Activated CD4-positive, alpha-beta T cell treated with anti-CD3 and anti-CD28 coated beads, Interleukin-2, Interleukin-6, amounts not matched to agents 100 ng/mL and 50 ng/mL, durations not matched to agents 16 hours and 8 hours (primary cell): ENCODE measurements around the gene RBL2.
A peak's percentile ranks its signal among the peaks of the same experiment; 100 is the strongest.
"Not testable (repeated sequence)": the region's sequence is repeated elsewhere in the genome, so short reads cannot be mapped to it uniquely, and the experiment has no call there.

ENCODE experiments used
- DNase-seq: peaks from one replicate; pipeline ENCODE4 v3.0.0-alpha.2; 2020

RBL2 gene, protein sequence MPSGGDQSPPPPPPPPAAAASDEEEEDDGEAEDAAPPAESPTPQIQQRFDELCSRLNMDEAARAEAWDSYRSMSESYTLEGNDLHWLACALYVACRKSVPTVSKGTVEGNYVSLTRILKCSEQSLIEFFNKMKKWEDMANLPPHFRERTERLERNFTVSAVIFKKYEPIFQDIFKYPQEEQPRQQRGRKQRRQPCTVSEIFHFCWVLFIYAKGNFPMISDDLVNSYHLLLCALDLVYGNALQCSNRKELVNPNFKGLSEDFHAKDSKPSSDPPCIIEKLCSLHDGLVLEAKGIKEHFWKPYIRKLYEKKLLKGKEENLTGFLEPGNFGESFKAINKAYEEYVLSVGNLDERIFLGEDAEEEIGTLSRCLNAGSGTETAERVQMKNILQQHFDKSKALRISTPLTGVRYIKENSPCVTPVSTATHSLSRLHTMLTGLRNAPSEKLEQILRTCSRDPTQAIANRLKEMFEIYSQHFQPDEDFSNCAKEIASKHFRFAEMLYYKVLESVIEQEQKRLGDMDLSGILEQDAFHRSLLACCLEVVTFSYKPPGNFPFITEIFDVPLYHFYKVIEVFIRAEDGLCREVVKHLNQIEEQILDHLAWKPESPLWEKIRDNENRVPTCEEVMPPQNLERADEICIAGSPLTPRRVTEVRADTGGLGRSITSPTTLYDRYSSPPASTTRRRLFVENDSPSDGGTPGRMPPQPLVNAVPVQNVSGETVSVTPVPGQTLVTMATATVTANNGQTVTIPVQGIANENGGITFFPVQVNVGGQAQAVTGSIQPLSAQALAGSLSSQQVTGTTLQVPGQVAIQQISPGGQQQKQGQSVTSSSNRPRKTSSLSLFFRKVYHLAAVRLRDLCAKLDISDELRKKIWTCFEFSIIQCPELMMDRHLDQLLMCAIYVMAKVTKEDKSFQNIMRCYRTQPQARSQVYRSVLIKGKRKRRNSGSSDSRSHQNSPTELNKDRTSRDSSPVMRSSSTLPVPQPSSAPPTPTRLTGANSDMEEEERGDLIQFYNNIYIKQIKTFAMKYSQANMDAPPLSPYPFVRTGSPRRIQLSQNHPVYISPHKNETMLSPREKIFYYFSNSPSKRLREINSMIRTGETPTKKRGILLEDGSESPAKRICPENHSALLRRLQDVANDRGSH

DNA sequence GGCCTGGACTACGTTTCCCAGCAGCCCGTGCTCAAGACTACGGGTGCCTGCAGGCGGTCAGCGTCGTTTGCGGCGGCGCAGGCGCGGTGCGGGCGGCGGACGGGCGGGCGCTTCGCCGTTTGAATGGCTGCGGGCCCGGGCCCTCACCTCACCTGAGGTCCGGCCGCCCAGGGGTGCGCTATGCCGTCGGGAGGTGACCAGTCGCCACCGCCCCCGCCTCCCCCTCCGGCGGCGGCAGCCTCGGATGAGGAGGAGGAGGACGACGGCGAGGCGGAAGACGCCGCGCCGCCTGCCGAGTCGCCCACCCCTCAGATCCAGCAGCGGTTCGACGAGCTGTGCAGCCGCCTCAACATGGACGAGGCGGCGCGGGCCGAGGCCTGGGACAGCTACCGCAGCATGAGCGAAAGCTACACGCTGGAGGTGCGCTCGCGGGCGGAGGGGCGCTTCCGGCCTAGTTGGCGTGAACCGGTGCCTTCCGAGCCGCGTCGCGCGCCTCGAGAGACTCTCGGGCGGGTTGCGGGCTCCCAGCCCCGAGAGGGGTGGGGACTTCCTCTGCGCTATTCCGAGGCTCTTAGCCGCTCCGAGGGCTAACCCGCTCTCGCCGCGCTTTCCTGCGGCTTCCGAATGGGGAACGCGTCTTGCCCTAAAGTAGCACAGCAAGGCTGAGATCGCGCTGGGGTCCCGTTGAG is at the start of gene RBL2:
RBL2 (plus strand) TSS at position 95 of the 689 bp plus-strand sequence; CDS start at position 181, 86 bp downstream.
- DNase-seq, result peak; percentile 90

DNA sequence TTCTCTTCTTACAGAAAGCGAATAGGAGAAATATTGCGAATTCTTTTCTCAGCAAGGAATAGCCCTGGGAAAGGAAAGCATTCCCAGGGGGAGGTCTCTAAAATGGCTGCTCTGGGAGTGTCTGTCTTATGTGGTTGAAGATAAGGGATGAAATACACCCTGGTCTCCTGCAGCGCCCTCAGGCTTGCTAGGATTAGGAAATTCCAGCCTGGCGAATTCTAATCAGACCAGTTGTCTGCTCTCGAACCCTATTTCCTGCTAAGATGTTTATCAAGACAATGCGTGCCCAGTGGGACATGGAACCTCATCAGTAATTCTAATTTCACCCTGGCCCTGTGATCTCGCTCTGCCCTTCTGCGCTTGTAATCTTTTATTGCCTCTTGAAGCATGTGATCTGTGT is 49.7 kb upstream of the RBL2 start:
- DNase-seq, result not testable (repeated sequence)

DNA sequence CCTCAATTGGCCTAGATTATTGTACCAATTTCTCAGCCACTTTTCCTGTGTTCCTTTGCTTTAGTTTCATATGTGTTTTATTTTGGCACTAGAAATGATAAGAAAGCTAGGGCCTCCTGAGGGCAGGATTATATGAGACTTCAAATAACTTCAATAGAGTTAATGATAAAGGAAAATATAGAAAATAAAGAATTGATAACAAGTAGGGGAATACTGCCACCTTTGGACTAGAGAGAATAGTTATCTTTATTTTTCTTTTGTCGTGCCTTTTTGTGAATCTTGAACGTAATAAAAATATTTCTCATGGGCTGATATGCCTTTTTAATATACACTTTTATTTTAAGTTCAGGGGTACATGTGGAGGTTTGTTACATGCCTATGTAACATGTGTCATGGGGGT is 29.3 kb upstream of the RBL2 start:
- DNase-seq, result no peak

DNA sequence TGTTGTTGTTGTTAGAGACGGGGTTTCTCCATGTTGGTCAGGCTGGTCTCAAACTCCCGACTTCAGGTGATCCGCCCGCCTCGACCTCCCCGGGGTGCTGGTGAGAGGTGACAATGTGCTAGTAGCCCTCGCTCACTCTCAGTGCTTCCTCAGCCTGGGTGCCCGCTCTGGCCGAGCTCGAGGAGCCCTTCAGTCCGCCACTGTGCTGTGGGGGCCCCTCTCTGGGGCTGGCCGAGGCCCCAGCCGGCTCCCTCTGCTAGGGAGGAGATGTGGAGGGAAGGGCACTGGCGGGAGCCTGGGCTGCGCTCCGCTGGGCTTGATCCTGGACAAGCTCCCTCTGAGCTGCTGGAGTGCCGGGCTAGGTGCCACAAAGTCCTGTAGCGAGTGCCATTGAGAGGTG is 21.7 kb upstream of the RBL2 start:
- no peak for DNase-seq

DNA sequence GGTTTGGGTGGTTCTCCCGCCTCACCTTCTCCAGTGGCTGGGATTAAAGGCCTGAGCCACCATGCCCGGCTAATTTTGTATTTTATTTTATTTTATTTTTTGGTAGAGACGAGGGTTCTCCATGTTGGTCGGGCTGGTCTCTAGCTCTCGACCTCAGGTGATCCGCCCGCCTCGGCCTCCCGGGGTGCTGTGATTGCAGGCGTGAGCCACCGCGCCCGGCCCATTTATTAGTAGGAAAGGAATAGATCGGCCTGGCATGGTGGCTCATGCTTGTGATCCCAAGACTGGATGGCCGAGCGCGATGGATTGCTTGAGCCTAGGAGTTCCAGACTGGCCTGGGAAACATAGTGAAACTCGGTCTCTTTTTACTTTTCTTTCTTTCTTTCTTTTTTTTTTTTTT is 20.4 kb upstream of the RBL2 start:
- no peak for DNase-seq

DNA sequence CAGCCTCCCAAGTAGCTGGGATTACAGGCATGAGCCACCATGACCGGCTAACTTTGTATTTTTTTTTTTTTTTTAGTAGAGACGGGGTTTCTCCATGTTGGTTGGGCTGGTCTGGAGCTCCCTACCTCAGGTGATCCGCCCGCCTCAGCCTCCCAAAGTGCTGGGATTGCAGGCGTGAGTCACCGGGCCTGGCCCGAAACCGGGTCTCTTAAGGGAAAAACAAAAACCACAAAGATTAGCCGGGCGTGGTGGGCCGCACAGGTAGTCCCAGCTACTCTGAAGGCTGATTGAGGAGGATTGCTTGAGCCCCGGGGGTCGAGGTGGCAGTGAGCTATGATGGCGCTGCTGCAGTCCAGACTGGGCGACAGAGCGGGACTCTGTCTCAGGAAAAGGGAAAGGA is 19.9 kb upstream of the RBL2 start:
- DNase-seq, result no peak

DNA sequence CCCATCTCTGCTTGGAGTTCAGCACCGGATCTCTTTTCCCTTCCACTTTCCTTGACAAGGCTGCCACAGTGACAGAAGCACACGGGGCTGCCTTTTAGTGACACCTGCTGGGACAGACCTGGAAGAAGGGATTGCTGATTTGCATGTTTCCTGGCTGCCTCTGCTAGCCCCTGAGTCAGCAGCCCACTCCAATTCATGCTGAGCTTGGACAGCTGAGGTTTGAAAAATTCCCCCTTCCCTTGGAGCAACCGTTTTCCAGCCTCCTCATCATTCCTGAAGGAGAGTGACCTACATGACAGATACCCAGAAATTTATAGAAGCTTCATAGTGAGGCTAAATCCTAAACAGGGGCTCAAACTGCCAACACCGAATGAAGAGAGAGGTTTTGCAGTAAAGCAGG is 18.8 kb upstream of the RBL2 start:
- DNase-seq, result no peak

DNA sequence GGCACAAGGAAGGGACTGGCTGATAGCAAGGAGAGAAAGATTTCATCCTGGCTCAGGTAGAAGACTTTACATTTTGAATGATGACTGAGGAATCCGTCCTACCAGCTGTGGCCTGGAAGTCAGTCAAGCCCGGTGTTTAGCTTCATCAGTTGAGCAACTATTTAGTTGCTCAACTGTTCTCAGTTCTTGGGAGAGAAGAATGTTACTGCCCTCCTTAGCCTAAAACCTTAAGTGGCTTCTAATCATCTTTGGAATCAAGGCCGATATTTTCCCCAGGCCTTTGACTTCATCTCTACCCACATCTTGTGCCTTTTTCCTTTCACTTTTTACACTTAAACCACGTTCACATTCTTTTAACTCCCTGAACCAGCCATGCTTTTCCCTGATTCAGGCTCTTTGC is 17.3 kb upstream of the RBL2 start:
- no peak for DNase-seq

DNA sequence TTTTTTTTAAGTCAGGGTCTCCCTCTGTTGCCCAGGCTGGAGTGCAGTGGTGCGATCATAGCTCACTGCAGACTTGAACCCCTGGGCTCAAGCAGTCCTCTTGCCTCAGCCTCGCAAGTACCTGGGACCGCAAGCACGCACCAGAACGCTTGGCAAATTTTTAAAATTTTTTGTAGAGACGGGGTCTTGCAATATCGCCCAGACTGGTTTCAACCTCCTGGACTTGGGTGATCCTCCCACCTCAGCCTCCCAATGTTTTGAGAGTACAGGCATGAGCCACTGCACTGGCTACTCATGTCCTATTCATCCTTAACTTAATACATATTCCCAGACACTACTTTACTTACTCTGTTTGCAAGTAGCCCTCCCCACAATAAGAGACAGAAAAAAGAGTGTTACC is 16.3 kb upstream of the RBL2 start:
- no peak for DNase-seq

DNA sequence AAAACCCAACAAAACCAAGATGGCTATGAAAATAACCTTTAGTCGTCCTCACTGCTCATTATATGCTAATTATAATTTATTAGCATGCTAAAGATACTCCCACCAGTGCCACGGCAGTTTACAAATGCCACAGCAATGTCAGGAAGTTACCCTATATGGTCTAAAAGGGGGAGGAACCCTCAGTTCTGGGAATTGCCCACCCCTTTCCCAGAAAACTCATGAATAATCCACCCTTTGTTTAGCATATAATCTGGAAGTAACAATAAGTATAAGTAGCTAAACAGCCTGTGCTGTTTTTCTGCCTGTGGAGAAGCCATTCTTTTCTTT is 14.9 kb upstream of the RBL2 start:
- not testable (repeated sequence) for DNase-seq

DNA sequence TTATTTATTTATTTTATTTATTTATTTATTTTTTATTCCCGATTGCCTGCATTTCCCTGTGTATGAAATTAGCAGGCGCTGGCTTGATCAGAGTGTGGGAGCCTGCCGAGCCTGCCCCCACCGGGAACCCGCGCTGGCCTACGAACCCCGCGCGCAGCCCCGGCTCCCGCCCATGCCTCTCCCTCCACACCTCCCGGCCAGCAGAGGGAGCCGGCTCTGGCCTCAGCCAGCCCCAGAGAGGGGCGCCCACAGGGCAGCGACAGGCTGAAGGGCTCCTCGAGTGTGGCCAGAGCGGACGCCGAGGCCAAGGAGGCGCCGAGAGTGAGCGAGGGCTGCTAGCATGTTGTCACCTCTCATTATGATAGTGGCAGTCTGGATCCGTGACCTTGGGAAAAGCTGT is 13.0 kb upstream of the RBL2 start:
- no peak for DNase-seq

DNA sequence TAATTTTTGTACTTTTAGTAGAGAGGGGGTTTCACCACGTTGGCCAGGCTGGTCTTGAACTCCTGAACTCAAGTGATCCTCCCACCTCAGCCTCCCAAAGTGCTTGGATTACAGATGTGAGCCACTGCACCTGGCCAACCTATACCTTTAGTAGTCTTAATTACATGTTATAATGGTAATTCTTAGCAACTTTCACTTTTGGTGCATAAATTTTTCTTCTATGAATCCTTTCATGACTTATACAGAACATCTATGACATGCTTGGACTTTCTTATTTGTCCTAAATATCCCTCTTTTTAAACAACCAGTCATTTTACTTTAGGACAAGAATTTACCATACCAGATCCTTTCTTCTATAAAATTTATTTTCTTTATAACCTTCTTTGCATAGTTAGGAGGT is 10.3 kb upstream of the RBL2 start:
- not testable (repeated sequence) for DNase-seq

DNA sequence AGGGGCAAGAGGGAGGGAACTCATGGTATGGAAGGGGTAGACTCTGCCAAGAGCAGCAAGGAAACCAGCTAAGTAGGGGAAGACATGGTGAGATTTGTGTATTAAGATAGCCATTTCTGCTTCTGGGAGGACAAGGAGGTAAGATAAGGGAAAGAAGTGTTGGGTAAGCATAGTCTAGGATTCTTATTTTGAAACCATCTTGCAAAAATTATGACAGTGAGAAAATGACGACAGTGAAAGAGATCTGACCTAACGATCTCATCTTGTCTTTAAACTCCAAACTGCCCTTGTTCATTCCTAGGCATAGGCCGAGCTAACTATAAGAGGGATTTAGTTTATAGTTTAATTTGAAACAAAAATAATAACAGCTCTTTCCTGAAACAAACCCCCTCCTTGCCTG is 5.6 kb upstream of the RBL2 start:
- DNase-seq, result no peak

DNA sequence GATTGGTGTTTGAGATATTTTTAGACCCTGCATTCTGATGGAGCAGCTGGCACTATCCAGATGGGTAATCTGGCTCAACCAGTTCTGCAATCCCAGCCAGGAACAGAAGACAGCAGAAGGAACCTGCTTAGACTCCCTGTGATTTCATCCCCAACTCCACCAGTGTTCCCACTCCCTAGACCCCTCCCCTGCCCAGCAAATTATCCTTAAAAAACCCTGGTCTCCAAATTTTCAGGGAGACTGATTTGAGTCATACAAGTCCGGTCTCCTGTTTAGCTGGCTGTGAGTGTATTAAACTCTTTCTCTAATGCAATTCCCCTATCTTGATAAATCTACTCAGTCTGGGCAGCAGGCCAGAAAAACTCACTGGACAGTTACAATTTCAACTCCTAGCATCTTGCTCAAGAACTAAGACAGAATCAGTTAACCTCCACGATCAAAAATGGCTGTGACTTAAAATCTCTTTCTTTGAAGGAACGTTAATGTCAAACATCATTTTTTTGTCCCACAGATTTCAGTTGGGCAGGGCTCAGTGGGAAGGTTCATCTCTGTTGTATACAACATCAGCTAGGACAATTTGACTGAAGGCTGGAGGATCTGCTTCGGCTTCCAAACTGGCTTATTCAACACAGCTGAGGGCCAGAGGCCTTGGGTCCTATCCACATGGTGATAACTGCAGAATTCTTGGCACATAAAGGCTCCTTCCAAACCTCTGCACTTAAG is 4.9 kb upstream of the RBL2 start:
- DNase-seq, result no peak

DNA sequence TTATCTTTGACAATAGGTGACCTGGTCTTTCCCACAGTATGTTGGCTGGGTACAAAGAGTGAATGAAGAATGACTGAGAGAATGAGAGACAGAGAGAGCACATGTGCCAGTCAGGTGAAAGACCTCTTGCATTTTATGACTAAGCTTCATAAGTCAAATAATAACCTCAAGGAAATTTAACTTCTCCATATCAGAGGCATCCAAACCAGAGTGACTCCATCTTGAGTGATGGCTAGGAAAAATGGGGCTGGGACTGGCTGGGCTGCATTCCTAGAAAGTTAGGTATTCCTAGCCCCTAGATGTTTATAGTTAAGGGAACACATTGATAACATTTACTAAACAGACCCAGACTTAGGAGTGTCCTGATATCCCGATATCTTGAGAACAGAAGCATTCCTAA is 3.9 kb upstream of the RBL2 start:
- DNase-seq, result no peak

DNA sequence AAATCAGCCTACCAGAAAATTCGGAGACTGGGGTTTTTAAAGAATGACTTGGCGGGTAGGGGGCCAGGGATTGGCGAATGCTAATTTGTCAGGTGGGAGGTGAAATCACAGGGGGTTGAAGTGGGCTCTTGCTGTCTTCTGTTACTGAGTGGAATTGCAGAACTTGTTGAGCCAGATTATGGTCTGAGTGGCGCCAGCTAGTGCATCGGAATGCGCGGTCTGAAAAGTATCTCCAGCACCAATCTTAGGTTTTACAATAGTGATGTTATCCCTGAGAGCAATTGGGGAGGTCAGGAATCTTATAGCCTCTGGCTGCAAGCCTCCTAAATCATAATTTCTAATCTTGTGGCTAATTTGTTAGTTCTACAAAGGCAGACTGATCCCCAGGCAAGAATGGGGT is 762 bp upstream of the RBL2 start:
- no peak for DNase-seq

DNA sequence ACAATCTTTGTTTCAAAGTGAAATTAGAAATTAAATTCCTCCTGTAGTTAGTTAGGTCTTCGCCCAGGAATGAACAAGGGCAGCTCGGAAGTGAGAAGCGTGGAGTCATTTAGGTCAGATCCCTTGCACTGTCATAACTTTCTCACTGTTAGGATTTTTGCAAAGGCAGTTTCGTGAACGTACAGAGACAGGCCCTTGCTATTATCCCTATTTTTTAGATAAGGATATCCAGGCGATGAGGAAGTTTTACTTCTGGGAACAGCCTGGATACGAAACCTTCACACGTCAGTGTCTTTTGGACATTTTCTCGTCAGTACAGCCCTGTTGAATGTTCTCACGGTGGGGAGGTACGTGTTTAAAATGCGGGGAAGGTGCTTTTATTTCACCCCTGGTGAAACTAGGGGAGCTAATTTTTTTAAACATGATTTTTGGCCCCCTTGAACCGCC is 318 bp upstream of the RBL2 start:
- no peak for DNase-seq

DNA sequence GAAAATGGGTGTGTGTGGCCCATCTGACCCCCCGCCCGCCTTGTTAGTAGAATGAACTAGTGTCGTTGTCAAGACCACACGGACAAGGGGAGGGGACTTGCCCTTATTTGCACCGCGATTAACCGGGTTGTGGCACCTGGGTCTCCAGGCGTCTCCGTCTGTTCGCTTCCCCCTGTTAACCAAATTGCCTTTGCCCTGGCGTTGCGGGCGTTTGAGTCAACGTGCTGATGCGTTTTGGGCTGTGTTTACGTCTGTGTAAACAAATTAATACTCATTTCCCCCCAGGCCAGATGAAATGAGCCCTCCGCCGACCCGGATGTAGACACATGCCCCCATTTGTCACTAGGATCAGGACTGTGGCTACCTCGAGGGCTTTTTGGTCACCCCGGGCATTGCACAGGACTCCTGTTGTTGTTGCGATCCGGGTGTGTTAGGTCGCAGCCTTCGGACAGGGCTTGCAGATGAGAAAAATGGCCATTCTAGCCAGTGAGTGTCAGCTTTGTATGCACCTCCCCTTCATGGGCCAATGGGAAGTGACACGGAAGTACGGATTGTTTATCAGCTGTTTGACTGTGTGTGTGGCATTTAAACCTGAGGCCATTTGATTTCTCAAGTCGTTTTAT is 906 bp downstream of the RBL2 start:
- DNase-seq, result peak; percentile 79

DNA sequence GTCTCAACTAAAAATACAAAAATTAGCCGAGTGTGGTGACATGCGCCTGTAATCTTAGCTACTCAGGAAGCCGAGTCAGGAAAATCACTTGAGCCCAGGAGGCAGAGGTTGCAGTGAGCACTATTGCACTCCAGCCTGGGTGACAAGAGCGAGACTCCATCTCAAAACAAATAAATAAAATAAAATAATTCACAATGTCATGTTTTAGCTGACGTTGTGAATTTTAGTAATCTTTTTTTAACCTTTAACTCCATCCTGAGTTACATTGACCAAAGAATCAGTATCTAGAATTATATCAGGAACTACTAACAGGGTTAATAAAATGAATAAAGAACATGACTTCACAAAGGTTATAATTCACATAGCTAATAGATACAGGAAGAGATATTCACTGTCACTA is 5.9 kb downstream of the RBL2 start:
- no peak for DNase-seq

DNA sequence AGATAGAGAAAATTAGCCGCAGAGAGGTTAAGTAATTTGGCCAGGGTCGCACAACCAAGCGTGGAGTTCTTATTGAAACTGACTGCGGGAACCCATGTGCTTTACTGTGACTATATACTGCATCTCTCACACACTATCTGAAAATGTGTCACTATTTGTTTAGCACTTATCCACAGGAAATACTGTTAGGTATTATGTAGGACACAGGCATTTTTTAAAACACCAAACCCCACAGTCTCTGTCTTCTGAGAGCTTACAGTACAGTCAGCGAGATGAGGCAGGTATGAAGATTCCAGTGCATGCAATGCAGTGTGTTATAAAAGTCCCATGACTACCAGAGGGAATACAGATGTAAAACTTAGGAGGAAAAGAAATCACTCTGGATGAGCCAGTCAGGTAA is 11.3 kb downstream of the RBL2 start:
- no peak for DNase-seq

DNA sequence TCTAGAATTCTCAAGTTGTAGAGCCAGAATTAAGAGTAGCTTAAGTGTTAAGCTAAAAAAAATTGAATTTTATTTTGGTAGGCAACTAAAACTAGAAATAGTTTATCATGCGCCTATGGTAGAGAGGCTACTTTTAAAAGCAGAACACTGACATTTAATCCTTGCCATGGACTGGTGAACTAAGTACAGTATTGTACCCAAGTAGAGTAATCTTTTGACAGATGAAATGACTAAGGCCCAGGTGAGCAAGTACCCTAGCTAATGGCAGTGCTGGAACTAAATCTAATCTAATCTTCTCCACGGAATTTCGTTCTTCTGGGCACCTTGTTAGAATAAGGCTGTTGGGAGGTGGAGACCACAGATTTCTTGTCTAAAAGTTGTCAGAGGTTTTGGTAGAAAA is 11.8 kb downstream of the RBL2 start:
- DNase-seq, result no peak
